Type B pancreatic cell (in vitro differentiated cells): ENCODE measurements around the gene TAS1R1. TPM values are rescaled to one million over a fixed set of nuclear protein-coding genes. Genes with fewer than 3 reads are reported as not detected.

ENCODE experiments used
- DNase-seq: peaks from one replicate; pipeline ENCODE4 v3.0.0; 2021; ENCODE audit warnings: mixed read lengths; ENCODE audit not compliant: unreplicated experiment; ENCODE audit errors: extremely low spot score
- H3K27ac Mint-ChIP-seq: 2 replicates; pipeline ENCODE4 v1.8.0; 2021; ENCODE audit warnings: mild to moderate bottlenecking, mixed read lengths
- H3K27me3 Mint-ChIP-seq: 2 replicates; pipeline ENCODE4 v1.8.0; 2021; ENCODE audit warnings: mixed read lengths
- H3K36me3 Mint-ChIP-seq: 2 replicates; pipeline ENCODE4 v1.8.0; 2021; ENCODE audit warnings: mixed read lengths
- H3K4me1 Mint-ChIP-seq: one replicate; pipeline ENCODE4 v1.8.0; 2021; ENCODE audit warnings: mixed read lengths; ENCODE audit not compliant: unreplicated experiment
- H3K4me3 Mint-ChIP-seq: 2 replicates; pipeline ENCODE4 v1.8.0; 2021; ENCODE audit warnings: mild to moderate bottlenecking, mixed read lengths
- H3K9me3 Mint-ChIP-seq: 2 replicates; pipeline ENCODE4 v1.8.0; 2021; ENCODE audit warnings: mixed read lengths
- CTCF ChIP-seq: fragments of 200-600 bp; sonication (generic); conservative IDR thresholded peaks from 2 replicates; pipeline ENCODE4 v1.5.0; 2021; ENCODE audit warnings: antibody characterized with exemption, mild to moderate bottlenecking
- total RNA-seq: library from RNA; stranded (reverse); gene quantifications from 2 replicates; pipeline ENCODE4 v1.2.1, GENCODE V29; 2021; ENCODE audit warnings: low replicate concordance

Gene TAS1R1
- total RNA-seq, 1 donor from 2014 or later = not detected

- Mint-ChIP-seq H3K9me3 (no peaks in the 10 kb centered on the region), H3K36me3 (no peaks in the 10 kb centered on the region), H3K27ac (peak overlapping the region; percentile 58), H3K4me3 (no peak overlapping the region), H3K27me3 (no peaks in the 10 kb centered on the region), H3K4me1 (peaks cover 15% of the 10 kb centered on the region)
- no peak for TF ChIP-seq CTCF
- DNase-seq = no peak
Measured at GRCh38 chr1:6585081-6585722, 30.1 kb downstream of the TAS1R1 start.

- Mint-ChIP-seq H3K27me3 (no peaks in the 10 kb centered on the region), H3K9me3 (no peaks in the 10 kb centered on the region), H3K4me1 (peaks cover 10% of the 10 kb centered on the region), H3K36me3 (no peaks in the 10 kb centered on the region), H3K27ac (no peak overlapping the region), H3K4me3 (no peak overlapping the region)
- DNase-seq = no peak
- no peak for TF ChIP-seq CTCF
Measured at GRCh38 chr1:6585841-6586240, 30.7 kb downstream of the TAS1R1 start.

- TF ChIP-seq CTCF = no peak
- Mint-ChIP-seq H3K4me1 (peaks cover 9% of the 10 kb centered on the region), H3K27me3 (no peaks in the 10 kb centered on the region), H3K36me3 (no peaks in the 10 kb centered on the region), H3K9me3 (no peaks in the 10 kb centered on the region), H3K4me3 (no peak overlapping the region), H3K27ac (no peak overlapping the region)
- DNase-seq = no peak
Measured at GRCh38 chr1:6586404-6586816, 31.3 kb downstream of the TAS1R1 start.

- Mint-ChIP-seq H3K27ac (peak overlapping the region; percentile 56), H3K4me3 (no peak overlapping the region), H3K9me3 (no peaks in the 10 kb centered on the region), H3K4me1 (peaks cover 2% of the 10 kb centered on the region), H3K27me3 (no peaks in the 10 kb centered on the region), H3K36me3 (no peaks in the 10 kb centered on the region)
- no peak for DNase-seq
- TF ChIP-seq CTCF = no peak
Measured at GRCh38 chr1:6587261-6588005, 32.3 kb downstream of the TAS1R1 start.

GRCh38 chr1:6588128-6588892 is 33.2 kb downstream of the TAS1R1 start:
- H3K4me3 Mint-ChIP-seq = no peak overlapping the region
- H3K27me3 Mint-ChIP-seq = no peaks in the 10 kb centered on the region
- no peak for TF ChIP-seq CTCF
- no peaks in the 10 kb centered on the region for H3K36me3 Mint-ChIP-seq
- DNase-seq = no peak
- no peaks in the 10 kb centered on the region for H3K4me1 Mint-ChIP-seq
- no peaks in the 10 kb centered on the region for H3K9me3 Mint-ChIP-seq
- peak overlapping the region; percentile 56 for H3K27ac Mint-ChIP-seq
